GM12878 (cell line): ENCODE data around the gene ADAMTS2.

ENCODE experiments used
- ASH2L ChIP-seq: fragments of 300-600, 200-600 bp; sonication (generic); IDR thresholded peaks from 2 replicates; pipeline ENCODE4 v1.6.1; 2017; ENCODE audit warnings: low read depth, mild to moderate bottlenecking, borderline replicate concordance
- BCL11A ChIP-seq: IDR thresholded peaks from 2 replicates; pipeline ENCODE4 v1.6.1; 2011; ENCODE audit warnings: low read depth, low read length
- CTCF ChIP-seq, 3 experiments: IDR thresholded peaks in 2 of 3; conservative IDR thresholded peaks in 1 of 3; 2 replicates each; pipeline ENCODE4 v1.5.1; 2011; ENCODE audit warnings: low read depth in 3 of 3, low read length in 3 of 3, mild to moderate bottlenecking in 3 of 3, control low read depth in 2 of 3, moderate library complexity in 2 of 3, inconsistent platforms in 1 of 3, mixed read lengths in 1 of 3; ENCODE audit not compliant: control insufficient read depth in 2 of 3, insufficient read depth in 1 of 3; ENCODE audit errors: extremely low read depth in 1 of 3
- JUND ChIP-seq: IDR thresholded peaks from 2 replicates; pipeline ENCODE4 v1.6.1; 2012; ENCODE audit warnings: low read depth, mild to moderate bottlenecking, low read length, improper control_type of control experiment, moderate library complexity
- KDM1A ChIP-seq: fragments of 200-600 bp; sonication (generic); IDR thresholded peaks from 2 replicates; pipeline ENCODE4 v1.6.1; 2016; ENCODE audit warnings: borderline replicate concordance
- LARP7 ChIP-seq: fragments of 450-650 bp; IDR thresholded peaks from 2 replicates; pipeline ENCODE4 v1.6.1; 2017; ENCODE audit warnings: mild to moderate bottlenecking
- PML ChIP-seq: IDR thresholded peaks from 2 replicates; pipeline ENCODE4 v1.6.1; 2012; ENCODE audit warnings: low read length, inconsistent platforms
- POLR2AphosphoS2 ChIP-seq: IDR thresholded peaks from 2 replicates; pipeline ENCODE4 v1.6.1; 2011; ENCODE audit warnings: low read depth, mild to moderate bottlenecking, low read length, improper control_type of control experiment, moderate library complexity
- POLR2AphosphoS5 ChIP-seq: IDR thresholded peaks from 2 replicates; pipeline ENCODE4 v1.6.1; 2011; ENCODE audit warnings: mild to moderate bottlenecking, low read length, inconsistent platforms
- RCOR1 ChIP-seq: conservative IDR thresholded peaks from 2 replicates; pipeline ENCODE4 v1.6.1; 2012; ENCODE audit warnings: low read depth, low read length, improper control_type of control experiment
- SMC3 ChIP-seq: IDR thresholded peaks from 2 replicates; pipeline ENCODE4 v1.6.1; 2011; ENCODE audit warnings: low read length, improper control_type of control experiment, borderline replicate concordance
- SP1 ChIP-seq: IDR thresholded peaks from one replicate; pipeline ENCODE4 v1.6.1; 2011; ENCODE audit warnings: low read depth, low read length
- SREBF1 ChIP-seq: IDR thresholded peaks from 2 replicates; pipeline ENCODE4 v1.6.1; 2012; ENCODE audit warnings: mild to moderate bottlenecking, low read length
- USF2 ChIP-seq: IDR thresholded peaks from 2 replicates; pipeline ENCODE4 v1.6.1; 2011; ENCODE audit warnings: low read depth, low read length, improper control_type of control experiment, borderline replicate concordance

GRCh38 chr5:179207920-179208705 is 137.1 kb downstream of the ADAMTS2 start:
- TF ChIP-seq ASH2L (no peak), KDM1A (no peak), POLR2AphosphoS5 (no peak), SMC3 (no peak), USF2 (no peak), LARP7 (no peak), SP1 (no peak), SREBF1 (no peak), RCOR1 (no peak), BCL11A (no peak), CTCF (IDR thresholded peaks at IDR 0.05 in 2 of 3, conservative IDR thresholded peaks at IDR 0.05 in 1 of 3; ENCODE audit: control insufficient read depth in 2 of 3, extremely low read depth in 1 of 3, insufficient read depth in 1 of 3, low read depth in 3 of 3, low read length in 3 of 3) (no peak), POLR2AphosphoS2 (no peak), JUND (no peak), PML (no peak)
